Vagina (tissue), 2 donors: Measurements from ENCODE around the gene POLA2.

ENCODE experiments used
- POLR2A ChIP-seq, 2 donors: fragments of 450-650 bp; IDR thresholded peaks; one replicate each; pipeline ENCODE4 v1.6.1; 2017; ENCODE audit warnings: antibody characterized with exemption in 2 of 2, mild to moderate bottlenecking in 2 of 2, moderate library complexity in 2 of 2
- POLR2AphosphoS5 ChIP-seq, 2 donors: sonication (generic); formaldehyde crosslinking; IDR thresholded peaks; one replicate each; pipeline ENCODE4 v1.9.0; 2017; ENCODE audit warnings: antibody characterized with exemption in 2 of 2, mild to moderate bottlenecking in 2 of 2, low read depth in 1 of 2; ENCODE audit not compliant: insufficient read depth in 1 of 2
- TF ChIP-seq, protein P1 (sequence below), 3 experiments: fragments of 450-650 bp in 2 of 3; fragments of 200-600 bp in 1 of 3; sonication (generic) in 1 of 3; IDR thresholded peaks; one replicate each; pipeline ENCODE4 v1.5.1; 2017 to 2019; ENCODE audit warnings: antibody characterized with exemption in 3 of 3, mild to moderate bottlenecking in 2 of 3, moderate library complexity in 2 of 3

DNA sequence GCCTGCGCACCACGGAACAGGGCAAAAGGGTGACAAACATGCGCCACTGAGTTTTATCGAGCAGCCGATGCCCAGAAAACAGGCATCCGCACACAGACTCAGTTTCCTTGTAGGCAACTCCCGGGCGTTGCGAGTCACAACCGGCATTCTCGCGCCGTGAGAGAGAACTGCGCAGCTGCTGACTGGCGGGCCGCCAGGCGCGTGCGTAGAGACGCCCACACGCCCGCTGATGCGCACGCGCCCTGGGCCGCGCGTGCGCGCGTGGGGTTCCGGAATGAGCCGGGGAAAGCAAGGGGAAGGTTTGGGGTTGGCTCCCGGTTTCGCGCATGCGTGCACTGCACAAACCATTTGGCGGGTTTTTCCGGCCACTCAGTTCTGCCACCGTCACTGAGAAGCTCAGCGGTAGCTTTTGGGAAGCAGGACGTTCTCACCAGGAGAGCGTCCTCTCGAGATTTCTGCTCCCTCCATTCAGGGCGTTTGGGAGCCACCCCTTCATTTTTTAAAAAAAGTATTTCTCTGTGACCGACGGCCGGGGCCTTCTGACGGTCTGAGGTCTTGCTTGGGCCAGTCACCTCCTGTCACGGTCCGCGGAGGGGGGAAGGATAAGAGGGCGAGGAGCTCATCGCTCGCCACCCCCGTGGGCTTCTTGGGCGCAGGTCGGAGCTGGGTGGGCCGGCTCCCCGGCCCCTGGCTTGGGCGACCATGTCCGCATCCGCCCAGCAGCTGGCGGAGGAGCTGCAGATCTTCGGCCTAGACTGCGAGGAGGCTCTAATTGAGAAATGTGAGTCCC lies at the start of gene POLA2:
- TF ChIP-seq, protein P1, sequence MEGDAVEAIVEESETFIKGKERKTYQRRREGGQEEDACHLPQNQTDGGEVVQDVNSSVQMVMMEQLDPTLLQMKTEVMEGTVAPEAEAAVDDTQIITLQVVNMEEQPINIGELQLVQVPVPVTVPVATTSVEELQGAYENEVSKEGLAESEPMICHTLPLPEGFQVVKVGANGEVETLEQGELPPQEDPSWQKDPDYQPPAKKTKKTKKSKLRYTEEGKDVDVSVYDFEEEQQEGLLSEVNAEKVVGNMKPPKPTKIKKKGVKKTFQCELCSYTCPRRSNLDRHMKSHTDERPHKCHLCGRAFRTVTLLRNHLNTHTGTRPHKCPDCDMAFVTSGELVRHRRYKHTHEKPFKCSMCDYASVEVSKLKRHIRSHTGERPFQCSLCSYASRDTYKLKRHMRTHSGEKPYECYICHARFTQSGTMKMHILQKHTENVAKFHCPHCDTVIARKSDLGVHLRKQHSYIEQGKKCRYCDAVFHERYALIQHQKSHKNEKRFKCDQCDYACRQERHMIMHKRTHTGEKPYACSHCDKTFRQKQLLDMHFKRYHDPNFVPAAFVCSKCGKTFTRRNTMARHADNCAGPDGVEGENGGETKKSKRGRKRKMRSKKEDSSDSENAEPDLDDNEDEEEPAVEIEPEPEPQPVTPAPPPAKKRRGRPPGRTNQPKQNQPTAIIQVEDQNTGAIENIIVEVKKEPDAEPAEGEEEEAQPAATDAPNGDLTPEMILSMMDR (IDR thresholded peaks at IDR 0.05), result no peak
- TF ChIP-seq POLR2A (IDR thresholded peaks at IDR 0.05) (peak in 1 of 2 donors; percentile 62), POLR2AphosphoS5 (IDR thresholded peaks at IDR 0.05; ENCODE audit: insufficient read depth in 1 of 2, low read depth in 1 of 2) (peak; percentile 83 to 96)
